PC-9 (cell line): ENCODE measurements around the gene GNG4. TPM values are rescaled to one million over a fixed set of nuclear protein-coding genes. Genes with fewer than 3 reads are reported as not detected.

Source experiments
- total RNA-seq: library from RNA; stranded (reverse); gene quantifications from 2 replicates; pipeline ENCODE4 v1.2.3, GENCODE V29; 2021

Gene GNG4
- total RNA-seq, 1 experiment from 2014 or later, result 16.3 TPM

Other genes with a start within 250 kb of the GNG4 start
- 57.4 and 60.6 TPM in 2 replicates for gene B3GALNT2, start 145.3 kb downstream of the GNG4 start, total RNA-seq
- 13.6 and 14.1 TPM in 2 replicates for gene LYST, start 217.1 kb upstream of the GNG4 start, total RNA-seq